VCaP (cell line): ENCODE results near the gene PDS5B.
A peak's percentile ranks its signal among the peaks of the same experiment; 100 is the strongest.

Source experiments
- H3K27ac ChIP-seq: fragments of 450-650 bp; 2 replicates; pipeline ENCODE4 v1.5.1; 2017
- TF ChIP-seq, protein P1 (sequence below): fragments of 450-650 bp; conservative IDR thresholded peaks from 2 replicates; pipeline ENCODE4 v1.5.1; 2017; ENCODE audit warnings: mild to moderate bottlenecking, moderate library complexity

The PDS5B gene

DNA sequence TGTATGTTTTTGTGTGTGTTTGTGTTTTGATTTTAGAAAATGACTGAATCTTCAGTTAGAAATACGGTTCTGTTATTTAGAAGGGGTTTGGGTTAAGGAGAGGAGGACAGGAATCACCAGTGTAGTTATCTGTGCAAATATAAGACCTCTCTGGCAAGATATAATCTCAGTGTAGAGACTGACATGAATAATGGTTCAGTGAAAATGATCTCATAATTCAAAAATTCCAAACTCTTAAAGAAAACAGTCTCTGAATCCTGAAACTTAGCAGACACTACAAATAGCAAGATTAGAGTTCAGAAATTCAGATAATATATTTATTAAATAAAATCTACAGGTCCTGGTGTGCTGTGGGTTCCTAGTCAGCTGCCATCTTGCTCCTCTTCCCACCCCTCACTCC, 73.5 kb downstream of the PDS5B start:
- TF ChIP-seq, protein P1, sequence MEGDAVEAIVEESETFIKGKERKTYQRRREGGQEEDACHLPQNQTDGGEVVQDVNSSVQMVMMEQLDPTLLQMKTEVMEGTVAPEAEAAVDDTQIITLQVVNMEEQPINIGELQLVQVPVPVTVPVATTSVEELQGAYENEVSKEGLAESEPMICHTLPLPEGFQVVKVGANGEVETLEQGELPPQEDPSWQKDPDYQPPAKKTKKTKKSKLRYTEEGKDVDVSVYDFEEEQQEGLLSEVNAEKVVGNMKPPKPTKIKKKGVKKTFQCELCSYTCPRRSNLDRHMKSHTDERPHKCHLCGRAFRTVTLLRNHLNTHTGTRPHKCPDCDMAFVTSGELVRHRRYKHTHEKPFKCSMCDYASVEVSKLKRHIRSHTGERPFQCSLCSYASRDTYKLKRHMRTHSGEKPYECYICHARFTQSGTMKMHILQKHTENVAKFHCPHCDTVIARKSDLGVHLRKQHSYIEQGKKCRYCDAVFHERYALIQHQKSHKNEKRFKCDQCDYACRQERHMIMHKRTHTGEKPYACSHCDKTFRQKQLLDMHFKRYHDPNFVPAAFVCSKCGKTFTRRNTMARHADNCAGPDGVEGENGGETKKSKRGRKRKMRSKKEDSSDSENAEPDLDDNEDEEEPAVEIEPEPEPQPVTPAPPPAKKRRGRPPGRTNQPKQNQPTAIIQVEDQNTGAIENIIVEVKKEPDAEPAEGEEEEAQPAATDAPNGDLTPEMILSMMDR, result no peak
- H3K27ac ChIP-seq, result peak overlapping the region; percentile 37

- TF ChIP-seq, protein P1, result no peak
- H3K27ac ChIP-seq, result peak overlapping the region; percentile 37
Measured at GRCh38 chr13:32660227-32660626, 74.0 kb downstream of the PDS5B start.

GRCh38 chr13:32661685-32662084, 75.4 kb downstream of the PDS5B start:
- TF ChIP-seq, protein P1, result no peak

DNA sequence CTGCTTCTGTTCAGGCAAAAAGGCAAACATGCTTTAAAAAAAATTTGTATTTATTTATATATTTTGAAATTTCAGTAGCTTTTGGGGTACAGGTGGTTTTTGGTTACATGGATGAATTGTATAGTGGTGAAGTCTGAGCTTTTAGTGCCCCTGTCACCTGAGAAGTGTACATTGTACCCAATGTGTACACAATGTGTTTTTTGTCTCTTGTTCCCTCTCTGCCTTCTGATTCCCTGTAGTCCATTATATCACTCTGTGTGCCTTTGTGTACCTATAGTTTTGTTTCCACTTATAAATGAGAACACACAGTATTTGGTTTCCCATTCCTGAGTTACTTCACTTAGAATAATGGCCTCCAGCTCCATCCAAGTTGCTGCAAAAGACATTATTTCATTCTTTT, 77.4 kb downstream of the PDS5B start:
- no peak overlapping the region for H3K27ac ChIP-seq
- TF ChIP-seq, protein P1, result no peak

More at GRCh38 chr13:32661685-32662084, 75.4 kb downstream of the PDS5B start:
- H3K27ac ChIP-seq, result no peak overlapping the region

DNA sequence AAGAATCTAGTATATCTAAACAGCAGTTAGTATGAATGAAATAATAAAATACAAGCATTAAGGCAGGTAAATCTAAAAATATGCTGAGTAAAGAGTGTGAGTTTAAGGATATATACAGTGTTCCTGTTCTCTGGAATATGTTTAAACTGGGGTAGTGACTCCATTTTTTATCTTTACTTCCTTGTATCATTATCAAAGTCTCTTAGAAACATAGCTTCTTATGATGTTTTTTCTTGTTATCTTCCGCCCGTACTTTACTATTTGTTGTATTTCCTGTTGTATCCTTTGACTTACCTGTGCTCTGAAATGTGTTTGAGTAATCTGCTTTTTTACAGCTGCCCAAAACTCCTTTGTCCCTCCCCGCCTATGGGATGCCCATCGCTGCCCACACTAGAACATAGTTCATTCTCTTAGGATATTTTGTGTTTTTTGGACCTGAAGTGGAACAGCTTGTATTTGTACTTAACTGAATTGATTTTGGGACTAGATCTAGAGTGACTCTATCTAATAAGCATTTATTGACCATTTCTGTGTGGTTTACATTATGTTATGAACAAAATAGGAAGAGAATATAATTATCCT, 80.8 kb downstream of the PDS5B start:
- TF ChIP-seq, protein P1, result no peak
- H3K27ac ChIP-seq, result no peak overlapping the region

DNA sequence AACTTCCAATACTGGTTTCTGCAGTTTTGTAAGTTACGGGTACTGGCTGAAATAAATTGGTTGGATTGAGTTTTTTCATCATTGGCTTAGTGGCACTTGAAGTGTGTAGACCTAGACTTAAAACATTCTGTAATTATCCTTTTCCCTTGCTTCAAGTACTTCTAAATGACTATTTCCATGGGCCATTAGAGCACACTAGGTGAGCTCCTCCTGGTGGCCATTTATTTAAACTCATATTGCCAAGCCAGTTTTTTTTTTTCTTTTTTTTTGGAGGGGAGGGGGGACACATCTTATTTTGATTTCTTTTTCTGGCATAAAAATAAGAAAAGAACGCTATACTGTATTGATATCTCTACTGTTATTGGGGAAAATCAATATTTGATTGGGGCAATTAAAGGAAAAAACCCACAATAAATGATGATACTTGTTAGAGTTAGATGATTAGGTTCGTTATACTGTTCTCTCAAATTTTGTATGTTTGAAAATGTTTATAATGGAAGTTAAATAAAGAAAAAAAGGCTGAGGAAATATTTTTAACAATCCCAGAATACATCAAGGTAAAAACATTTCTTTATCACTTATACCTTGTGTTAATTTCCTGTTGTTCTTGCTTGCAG, 82.9 kb downstream of the PDS5B start:
- TF ChIP-seq, protein P1, result peak; percentile 87
- no peak overlapping the region for H3K27ac ChIP-seq

- TF ChIP-seq, protein P1, result no peak
- H3K27ac ChIP-seq, result no peak overlapping the region
Measured at GRCh38 chr13:32674503-32674902, 88.3 kb downstream of the PDS5B start.
